GM21723 (cell line): ENCODE measurements around the gene AQR.
"Not testable (repeated sequence)": the region's sequence is repeated elsewhere in the genome, so short reads cannot be mapped to it uniquely, and the experiment has no call there.

Experiments used
- ATAC-seq: cut with Tn5 transposase; IDR thresholded peaks from one replicate; pipeline ENCODE4 v1.9.1; 2021; ENCODE audit warnings: mild to moderate bottlenecking, moderate library complexity; ENCODE audit not compliant: unreplicated experiment

AQR gene

DNA sequence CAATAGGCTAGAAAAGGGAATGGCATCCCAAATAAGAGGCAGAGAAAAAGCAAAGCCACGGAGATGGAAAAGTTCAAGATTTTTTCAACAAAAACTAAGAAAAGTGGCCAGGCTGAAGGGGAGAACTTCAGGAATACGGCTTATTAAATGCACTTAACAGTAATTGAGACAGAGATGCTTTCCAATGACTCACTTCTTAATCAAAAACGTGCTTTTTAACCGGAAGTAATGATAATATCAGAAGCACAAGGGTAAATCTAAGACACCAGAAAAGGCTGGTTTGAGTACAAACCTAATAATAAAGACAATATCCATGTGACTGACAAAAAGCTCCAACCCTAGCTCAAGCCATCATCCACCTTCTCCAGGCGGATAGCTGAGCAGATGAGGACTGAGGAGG is 149.4 kb downstream of the AQR start:
- no peak for ATAC-seq

DNA sequence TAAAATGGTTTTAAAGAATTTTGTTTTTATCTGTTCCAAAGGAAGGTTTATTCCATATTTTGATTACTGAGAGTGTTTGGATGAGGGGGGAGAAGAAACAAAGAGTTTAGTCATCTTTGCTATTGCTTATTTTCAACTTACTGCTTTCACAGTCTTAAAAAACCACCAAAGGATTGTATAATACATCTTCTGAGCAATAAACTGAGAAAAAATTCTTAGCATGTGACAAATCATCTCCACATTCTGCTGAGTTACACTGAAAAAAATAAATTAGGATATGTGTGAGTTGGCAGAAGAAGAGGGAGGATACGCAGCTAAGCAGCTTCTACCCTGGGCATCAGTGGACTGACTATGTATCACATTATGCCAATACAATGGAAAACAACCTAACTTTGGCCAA is 151.0 kb downstream of the AQR start:
- no peak for ATAC-seq

DNA sequence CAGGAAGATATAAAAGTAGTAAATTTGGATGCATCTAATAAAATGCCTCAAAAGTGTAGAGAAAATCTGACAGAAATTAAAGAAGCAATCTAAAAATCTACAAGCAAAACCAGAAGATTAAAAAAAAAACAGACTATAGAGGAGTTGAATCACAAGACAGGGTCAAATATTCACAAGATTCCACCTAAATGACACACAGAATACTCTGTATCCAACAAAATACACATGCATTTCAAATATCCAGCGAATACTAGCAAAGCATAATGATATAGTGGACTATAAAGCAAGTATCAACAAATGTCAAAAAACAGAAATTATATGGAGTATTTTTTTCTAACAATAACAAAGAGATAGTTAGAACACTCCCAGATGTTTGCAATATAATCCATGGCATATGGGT is 153.7 kb downstream of the AQR start:
- ATAC-seq = no peak

DNA sequence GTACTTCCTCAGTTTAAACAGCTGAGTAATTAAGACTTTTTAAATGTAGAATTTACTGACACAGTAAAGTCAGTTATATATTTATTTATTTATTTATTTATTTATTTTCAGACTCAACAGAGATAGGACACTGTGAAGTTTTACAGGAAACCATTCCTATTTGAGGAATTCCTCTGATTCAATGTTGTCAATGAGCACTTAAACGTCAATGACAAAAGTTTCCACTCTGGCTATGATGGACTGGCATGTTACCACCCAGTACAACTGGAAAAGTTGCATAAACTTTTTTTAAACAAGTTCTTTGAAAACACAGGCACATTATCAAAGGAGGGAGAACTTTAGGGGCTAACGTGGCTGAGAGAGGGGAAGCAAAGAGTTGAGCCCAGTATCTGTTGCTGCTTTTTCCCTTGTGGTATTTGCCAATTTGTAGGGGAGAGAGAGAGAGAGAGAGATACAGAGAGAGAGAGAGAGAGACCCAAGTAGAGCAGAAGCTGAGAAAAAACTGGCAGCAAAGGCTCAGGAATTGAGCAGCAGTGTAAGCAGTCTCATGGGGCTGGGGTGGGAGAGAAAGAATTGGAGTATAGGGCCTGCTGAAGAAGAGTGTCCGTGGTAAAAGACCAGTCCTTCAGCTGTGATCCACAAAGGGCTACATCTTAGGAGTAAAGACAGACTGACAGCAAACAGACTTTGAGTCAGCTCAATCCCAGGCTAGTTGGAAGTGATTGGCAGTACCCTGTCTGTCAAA is 155.9 kb downstream of the AQR start:
- ATAC-seq = no peak

DNA sequence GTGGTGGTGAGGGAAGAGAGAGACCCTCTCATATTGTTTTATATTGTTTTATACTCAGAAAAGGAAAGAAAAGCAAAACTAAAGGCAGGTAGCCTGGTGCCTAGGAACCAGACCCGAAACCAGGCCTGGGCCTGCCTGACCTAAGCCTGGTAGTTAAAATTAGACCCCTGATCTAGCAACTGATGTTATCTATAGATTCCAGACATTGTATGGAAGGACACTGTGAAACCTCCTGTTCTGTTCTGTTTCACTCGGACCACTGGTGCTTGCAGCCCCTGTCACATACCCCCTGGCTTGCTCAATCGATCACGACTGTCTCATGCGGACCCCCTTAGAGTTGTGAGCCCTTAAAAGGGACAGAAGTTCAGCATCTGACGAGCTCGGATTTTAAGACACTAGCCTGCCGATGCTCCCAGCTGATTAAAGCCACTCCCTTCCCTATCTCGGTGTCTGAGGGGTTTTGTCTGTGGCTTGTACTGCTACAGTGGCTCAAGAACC is 156.6 kb downstream of the AQR start:
- not testable (repeated sequence) for ATAC-seq

DNA sequence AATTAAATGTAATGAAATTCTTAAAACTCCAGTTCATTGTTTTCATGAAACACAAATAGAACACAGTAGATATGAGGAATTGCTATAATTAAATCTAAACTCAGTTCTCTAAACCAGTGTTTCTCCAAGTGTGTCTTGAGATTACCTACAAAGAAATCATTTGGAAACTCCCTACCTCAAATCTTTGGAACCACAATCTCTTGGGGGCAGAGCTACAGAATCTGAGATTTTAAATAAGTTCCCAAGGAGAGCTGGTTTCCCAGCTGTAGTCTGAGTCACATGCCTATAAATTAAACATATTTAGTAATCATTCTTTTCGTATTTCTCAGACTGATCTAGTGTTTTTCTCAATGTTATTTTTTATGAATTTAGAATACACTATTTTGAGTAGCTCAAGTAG is 157.2 kb downstream of the AQR start:
- no peak for ATAC-seq

DNA sequence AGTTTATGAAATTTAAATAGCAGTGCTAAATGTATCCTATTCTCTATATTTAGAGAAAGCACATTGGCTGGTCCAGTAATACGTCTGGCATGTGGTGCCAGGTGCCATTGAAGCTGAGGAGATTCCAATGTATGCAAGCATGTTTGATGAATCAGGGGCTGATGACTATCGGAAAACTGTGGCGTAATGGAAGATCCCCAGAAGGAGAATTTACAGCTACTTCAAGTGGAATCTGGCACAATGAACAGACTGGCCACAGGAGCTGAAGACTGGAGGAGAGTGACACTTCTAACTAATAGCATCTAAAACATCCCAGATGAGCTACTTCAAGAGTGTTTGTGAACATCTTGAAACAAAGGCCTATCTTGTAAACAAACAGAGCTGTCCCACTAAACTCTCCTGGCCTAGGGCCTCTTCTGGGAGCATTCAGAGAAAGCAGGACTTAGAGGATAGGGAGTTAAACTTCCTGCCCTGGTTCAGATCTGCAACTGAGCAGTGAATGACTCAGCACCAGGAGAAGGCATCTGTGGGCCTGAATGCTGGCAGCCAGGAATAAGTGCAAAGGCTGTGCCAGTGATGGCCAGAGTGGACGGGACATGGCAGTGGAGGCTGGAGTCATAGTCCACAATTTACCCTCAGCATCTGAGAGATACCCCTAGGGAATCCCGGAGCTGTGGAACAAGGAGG is 159.0 kb downstream of the AQR start:
- no peak for ATAC-seq

DNA sequence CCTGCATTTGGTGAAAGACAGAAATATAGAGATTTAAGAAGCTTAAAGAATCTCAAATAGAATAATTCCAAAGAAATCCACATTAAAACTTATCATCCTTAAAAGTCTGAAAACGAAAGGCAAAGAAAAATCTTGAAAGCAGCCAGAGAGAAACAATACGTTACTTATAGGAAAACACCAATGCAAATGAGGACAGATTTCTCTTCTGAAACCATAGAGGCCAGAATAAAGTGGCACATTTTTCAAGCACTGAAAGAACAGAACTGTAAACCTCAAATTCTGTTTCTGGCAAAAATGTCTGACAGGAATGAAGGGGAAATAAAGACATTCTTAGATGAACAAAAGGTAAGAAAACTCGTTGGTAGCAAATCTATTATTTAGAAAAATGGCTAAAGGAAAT is 160.4 kb downstream of the AQR start:
- ATAC-seq = no peak

DNA sequence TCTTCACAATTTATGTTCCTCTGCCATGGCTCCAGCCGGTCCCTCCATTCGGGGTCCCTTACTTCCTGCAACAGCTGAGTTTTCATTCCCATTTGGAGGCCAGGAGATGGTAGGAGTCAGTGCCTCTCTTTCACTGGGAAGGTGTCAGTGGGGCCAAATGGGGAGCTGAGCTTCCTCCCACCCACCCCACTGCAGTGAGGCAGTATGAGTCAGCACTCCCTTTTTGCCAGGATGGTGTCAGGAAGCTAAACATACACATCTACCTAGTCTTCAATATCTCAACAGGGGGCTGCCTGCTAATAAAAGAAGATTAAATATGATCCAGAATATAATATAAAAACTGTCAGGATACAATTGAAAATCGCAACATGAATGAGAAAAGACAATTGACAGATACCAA is 161.5 kb downstream of the AQR start:
- no peak for ATAC-seq

DNA sequence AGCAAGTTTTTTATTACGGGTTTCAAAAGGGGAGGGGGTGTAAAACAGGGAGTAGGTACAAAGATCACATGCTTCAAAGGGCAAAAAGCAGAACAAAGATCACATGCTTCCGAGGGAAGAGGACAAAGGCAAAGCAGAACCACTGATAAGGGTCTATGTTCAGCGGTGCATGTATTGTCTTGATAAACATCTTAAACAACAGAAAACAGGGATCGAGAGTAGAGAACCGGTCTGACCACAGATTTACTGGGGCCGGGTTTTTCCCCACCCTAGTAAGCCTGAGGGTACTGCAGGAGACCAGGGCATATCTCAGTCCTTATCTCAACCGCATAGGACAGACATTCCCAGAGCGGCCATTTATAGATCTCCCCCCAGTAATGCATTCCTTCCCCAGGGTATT is 162.3 kb downstream of the AQR start:
- ATAC-seq = not testable (repeated sequence)

DNA sequence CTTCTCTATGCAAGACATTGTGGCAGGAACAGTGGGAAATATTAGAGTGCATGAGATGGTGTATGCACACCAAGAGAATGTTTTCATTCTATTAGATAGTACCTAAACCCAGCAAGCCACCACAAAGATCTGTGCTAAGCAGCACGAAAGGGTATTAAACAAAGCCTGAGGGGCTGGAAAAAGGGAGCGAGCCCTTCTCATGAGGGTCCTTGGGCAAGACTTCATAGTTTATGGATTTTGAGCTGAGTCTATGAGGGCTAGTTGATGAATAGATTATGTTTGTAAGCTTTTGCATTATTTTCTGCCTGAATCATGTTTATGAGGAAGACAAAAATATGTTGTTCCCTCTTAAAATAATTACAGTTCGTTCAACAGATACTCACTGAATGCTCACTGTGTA is 164.8 kb downstream of the AQR start:
- no peak for ATAC-seq

DNA sequence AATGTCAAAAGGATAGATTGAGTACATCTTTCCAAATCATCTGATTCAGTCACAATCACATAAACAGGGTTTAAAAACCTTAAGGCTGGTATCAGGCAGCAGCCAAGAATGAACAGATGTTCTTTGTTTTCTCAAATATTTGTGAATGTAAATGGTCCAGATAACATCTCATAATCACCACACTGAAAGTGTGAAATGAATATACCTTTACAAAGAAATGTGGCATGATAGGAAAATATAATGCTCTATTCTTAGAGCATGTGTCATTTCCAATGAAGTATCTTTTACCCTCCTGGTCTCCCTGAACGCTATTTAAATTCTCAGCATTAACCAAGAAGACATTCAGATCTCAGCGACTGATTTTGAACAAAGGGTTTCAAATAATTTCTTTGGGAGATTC is 165.4 kb downstream of the AQR start:
- no peak for ATAC-seq

DNA sequence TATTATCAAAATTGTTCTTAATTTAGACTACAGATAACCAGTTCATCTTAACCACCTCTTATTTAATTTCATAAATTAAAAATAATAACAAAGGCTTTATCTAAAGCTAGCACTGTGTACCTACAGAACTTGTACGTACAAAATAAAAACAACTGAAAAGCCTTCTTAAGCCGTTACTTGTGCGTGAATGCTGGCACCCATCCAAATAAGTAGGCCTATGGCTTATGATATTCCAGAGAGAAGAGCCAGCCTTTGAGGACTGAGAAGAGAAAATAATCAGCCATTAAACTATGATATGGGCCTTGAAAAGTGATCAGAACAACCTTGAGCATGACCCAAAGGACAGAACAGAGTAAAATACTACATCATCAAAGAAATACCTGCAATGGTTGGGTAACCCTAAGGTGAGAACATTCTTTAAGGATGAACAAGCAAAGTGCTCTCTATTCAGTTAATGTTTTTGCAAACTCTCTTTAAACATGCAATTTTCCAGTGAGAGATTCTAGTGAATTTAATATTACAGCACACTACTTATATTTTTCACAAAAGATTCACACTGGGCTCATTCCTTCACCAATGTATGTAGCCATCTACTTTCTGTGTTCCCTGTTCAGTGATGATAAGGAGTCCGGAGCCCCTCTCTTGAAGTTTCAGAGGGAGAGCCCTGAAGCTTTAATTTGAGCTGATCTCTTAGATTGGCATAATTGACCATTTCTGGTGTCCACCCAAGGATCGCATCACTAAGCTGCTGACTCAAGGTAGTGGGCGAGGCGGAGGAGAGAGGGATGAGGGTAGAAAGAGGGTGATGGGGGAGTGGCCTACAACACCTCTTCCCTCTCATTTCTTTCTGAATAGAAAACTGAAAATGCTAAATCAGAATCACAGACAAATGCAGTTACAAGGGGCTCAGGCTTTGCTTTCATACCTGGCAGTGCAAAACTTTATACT is 166.5 kb downstream of the AQR start:
- no peak for ATAC-seq

DNA sequence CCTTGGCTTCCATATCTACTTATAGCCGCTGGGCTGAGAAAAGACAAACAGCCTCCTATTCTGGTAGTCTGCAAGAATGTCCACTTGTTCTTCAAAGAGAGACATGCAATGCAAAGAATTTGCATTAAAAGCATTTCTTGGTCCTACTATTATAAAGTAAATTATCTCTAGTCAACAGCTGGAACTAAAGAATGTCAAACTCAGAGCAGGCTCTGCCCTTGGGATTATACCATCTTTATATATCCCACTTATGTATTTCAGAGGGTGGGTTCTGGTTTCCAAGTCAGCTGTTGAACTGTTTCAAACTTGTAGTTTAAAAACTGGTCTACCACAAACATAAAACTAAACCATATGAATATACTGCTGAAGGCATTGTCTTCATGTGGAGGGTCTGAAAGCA is 167.2 kb downstream of the AQR start:
- ATAC-seq = no peak
